Sigmoid colon (tissue), 4 donors: ENCODE data around the gene GTF3C4.
"Not testable (repeated sequence)": the region's sequence is repeated elsewhere in the genome, so short reads cannot be mapped to it uniquely, and the experiment has no call there.

Experiments used
- CTCF ChIP-seq, 4 experiments: fragments of 450-650 bp in 3 of 4; fragments of 200-600 bp in 1 of 4; IDR thresholded peaks; one replicate each; pipeline ENCODE4 v1.5.1; 2016 to 2019; ENCODE audit warnings: antibody characterized with exemption in 4 of 4, mild to moderate bottlenecking in 3 of 4, moderate library complexity in 2 of 4
- EP300 ChIP-seq, 4 donors: sonication (generic); formaldehyde crosslinking; IDR thresholded peaks; one replicate each; pipeline ENCODE4 v1.6.1; 2017; ENCODE audit warnings: antibody characterized with exemption in 4 of 4
- POLR2A ChIP-seq, 2 donors: fragments of 450-650 bp; IDR thresholded peaks; one replicate each; pipeline ENCODE4 v1.6.1; 2016; ENCODE audit warnings: antibody characterized with exemption in 2 of 2, mild to moderate bottlenecking in 2 of 2, moderate library complexity in 2 of 2
- POLR2AphosphoS5 ChIP-seq, 4 donors: sonication (generic); formaldehyde crosslinking; IDR thresholded peaks; one replicate each; pipeline ENCODE4 v1.6.1; 2017; ENCODE audit warnings: antibody characterized with exemption in 4 of 4

- TF ChIP-seq POLR2AphosphoS5, CTCF, POLR2A, EP300 (IDR thresholded peaks at IDR 0.05): not testable (repeated sequence)
These were observed 40.9 kb downstream of the GTF3C4 start for GRCh38 chr9:132711152-132711551.
